B cell (primary cell): ENCODE results near the gene TTC4.

ENCODE experiments used
- EZH2 ChIP-seq: IDR thresholded peaks from 2 replicates; pipeline ENCODE4 v1.6.1; 2012; ENCODE audit warnings: borderline replicate concordance, low read depth, mild to moderate bottlenecking, moderate library complexity, low read length; ENCODE audit not compliant: insufficient read depth, poor library complexity, severe bottlenecking
- TF ChIP-seq, protein P1 (sequence below): fragments of 200-600 bp; IDR thresholded peaks from one replicate; pipeline ENCODE4 v1.8.0; 2022; ENCODE audit warnings: antibody characterized with exemption, mild to moderate bottlenecking

- TF ChIP-seq, protein P1, sequence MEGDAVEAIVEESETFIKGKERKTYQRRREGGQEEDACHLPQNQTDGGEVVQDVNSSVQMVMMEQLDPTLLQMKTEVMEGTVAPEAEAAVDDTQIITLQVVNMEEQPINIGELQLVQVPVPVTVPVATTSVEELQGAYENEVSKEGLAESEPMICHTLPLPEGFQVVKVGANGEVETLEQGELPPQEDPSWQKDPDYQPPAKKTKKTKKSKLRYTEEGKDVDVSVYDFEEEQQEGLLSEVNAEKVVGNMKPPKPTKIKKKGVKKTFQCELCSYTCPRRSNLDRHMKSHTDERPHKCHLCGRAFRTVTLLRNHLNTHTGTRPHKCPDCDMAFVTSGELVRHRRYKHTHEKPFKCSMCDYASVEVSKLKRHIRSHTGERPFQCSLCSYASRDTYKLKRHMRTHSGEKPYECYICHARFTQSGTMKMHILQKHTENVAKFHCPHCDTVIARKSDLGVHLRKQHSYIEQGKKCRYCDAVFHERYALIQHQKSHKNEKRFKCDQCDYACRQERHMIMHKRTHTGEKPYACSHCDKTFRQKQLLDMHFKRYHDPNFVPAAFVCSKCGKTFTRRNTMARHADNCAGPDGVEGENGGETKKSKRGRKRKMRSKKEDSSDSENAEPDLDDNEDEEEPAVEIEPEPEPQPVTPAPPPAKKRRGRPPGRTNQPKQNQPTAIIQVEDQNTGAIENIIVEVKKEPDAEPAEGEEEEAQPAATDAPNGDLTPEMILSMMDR: no peak
- TF ChIP-seq EZH2: no peak
Measured at GRCh38 chr1:54686155-54686554, 29.5 kb upstream of the TTC4 start.
